ENCODE measurements around the gene YWHAG.
"Not testable (repeated sequence)": the region's sequence is repeated elsewhere in the genome, so short reads cannot be mapped to it uniquely, and the experiment has no call there.

YWHAG gene

GRCh38 chr7:76346778-76347177 lies 12.0 kb downstream of the YWHAG start:
- DNase-seq, result no peak

GRCh38 chr7:76346097-76346496 lies 12.7 kb downstream of the YWHAG start:
- no peak for DNase-seq

- DNase-seq, result no peak
Observed at GRCh38 chr7:76343931-76344321, 14.9 kb downstream of the YWHAG start.

- DNase-seq, result no peak
Observed at GRCh38 chr7:76343294-76343930, 15.4 kb downstream of the YWHAG start.

- DNase-seq, result no peak
Observed at GRCh38 chr7:76342222-76342621, 16.6 kb downstream of the YWHAG start.

GRCh38 chr7:76340617-76341131 lies 18.1 kb downstream of the YWHAG start:
- DNase-seq, result no peak

- no peak for DNase-seq
Observed at GRCh38 chr7:76338298-76339084, 20.3 kb downstream of the YWHAG start.

- DNase-seq, result no peak
Observed at GRCh38 chr7:76337147-76337546, 21.6 kb downstream of the YWHAG start.

GRCh38 chr7:76336094-76336493 lies 22.7 kb downstream of the YWHAG start:
- DNase-seq, result no peak

GRCh38 chr7:76335417-76335816 lies 23.4 kb downstream of the YWHAG start:
- DNase-seq, result not testable (repeated sequence)

- DNase-seq, result no peak
Observed at GRCh38 chr7:76334320-76334967, 24.3 kb downstream of the YWHAG start.

GRCh38 chr7:76333511-76334101 lies 25.2 kb downstream of the YWHAG start:
- no peak for DNase-seq

- DNase-seq, result no peak
Observed at GRCh38 chr7:76332078-76332477, 26.7 kb downstream of the YWHAG start.

- DNase-seq, result no peak
Observed at GRCh38 chr7:76330673-76331072, 28.1 kb downstream of the YWHAG start.

GRCh38 chr7:76330261-76330660 lies 28.5 kb downstream of the YWHAG start:
- DNase-seq, result no peak

GRCh38 chr7:76329479-76329878 lies 29.3 kb downstream of the YWHAG start:
- no peak for DNase-seq

- no peak for DNase-seq
Observed at GRCh38 chr7:76328389-76328788, 30.4 kb downstream of the YWHAG start.

GRCh38 chr7:76327610-76328009 lies 31.2 kb downstream of the YWHAG start:
- DNase-seq, result no peak

- DNase-seq, result no peak
Observed at GRCh38 chr7:76326646-76327233, 32.1 kb downstream of the YWHAG start.

GRCh38 chr7:76325811-76326210 lies 33.0 kb downstream of the YWHAG start:
- DNase-seq, result no peak

- no peak for DNase-seq
Observed at GRCh38 chr7:76325092-76325491, 33.7 kb downstream of the YWHAG start.

GRCh38 chr7:76318488-76319353 lies 40.1 kb downstream of the YWHAG start:
- peak; percentile 65 to 66 for DNase-seq
